Endodermal cell (in vitro differentiated cells): Measurements from ENCODE around the gene BDH2. TPM values are rescaled to one million over a fixed set of nuclear protein-coding genes. Genes with fewer than 3 reads are reported as not detected.

ENCODE experiments used
- DNase-seq: peaks from one replicate; pipeline ENCODE4 v3.0.0-alpha.2; 2017
- H3K27ac ChIP-seq: 2 replicates; pipeline ENCODE4 v1.5.1; 2013; ENCODE audit warnings: mild to moderate bottlenecking, low read depth, low read length, moderate library complexity
- H3K27me3 ChIP-seq: 2 replicates; pipeline ENCODE4 v1.6.1; 2013; ENCODE audit warnings: mild to moderate bottlenecking, low read length, moderate library complexity; ENCODE audit not compliant: insufficient read depth, control insufficient read depth, poor library complexity, severe bottlenecking
- H3K36me3 ChIP-seq: 2 replicates; pipeline ENCODE4 v1.7.0; 2013; ENCODE audit warnings: mild to moderate bottlenecking, low read length, moderate library complexity; ENCODE audit not compliant: control insufficient read depth, insufficient read depth
- H3K4me1 ChIP-seq: one replicate; pipeline ENCODE4 v1.7.0; 2013; ENCODE audit warnings: low read length; ENCODE audit not compliant: control insufficient read depth, insufficient read depth
- H3K4me3 ChIP-seq: 2 replicates; pipeline ENCODE4 v1.5.1; 2013; ENCODE audit warnings: mild to moderate bottlenecking, low read length, moderate library complexity
- H3K9ac ChIP-seq: 2 replicates; pipeline ENCODE4 v1.6.1; 2013; ENCODE audit warnings: mild to moderate bottlenecking, low read length, moderate library complexity; ENCODE audit not compliant: poor library complexity, severe bottlenecking; ENCODE audit errors: extremely low read depth
- H3K9me3 ChIP-seq: 2 replicates; pipeline ENCODE4 v1.6.1; 2013; ENCODE audit warnings: mild to moderate bottlenecking, low read length, moderate library complexity; ENCODE audit not compliant: control insufficient read depth
- H3K27ac Mint-ChIP-seq: 2 replicates; pipeline ENCODE4 v1.8.0; 2020; ENCODE audit warnings: mixed read lengths
- H3K27me3 Mint-ChIP-seq: 2 replicates; pipeline ENCODE4 v1.8.0; 2021; ENCODE audit warnings: mild to moderate bottlenecking, mixed read lengths; ENCODE audit not compliant: insufficient read depth
- H3K36me3 Mint-ChIP-seq: 2 replicates; pipeline ENCODE4 v1.8.0; 2020; ENCODE audit warnings: low read depth, mixed read lengths
- H3K4me1 Mint-ChIP-seq: 2 replicates; pipeline ENCODE4 v1.8.0; 2020; ENCODE audit warnings: mixed read lengths
- H3K4me3 Mint-ChIP-seq: 2 replicates; pipeline ENCODE4 v1.8.0; 2020; ENCODE audit warnings: mild to moderate bottlenecking, moderate library complexity, mixed read lengths
- H3K9me3 Mint-ChIP-seq: 2 replicates; pipeline ENCODE4 v1.8.0; 2020; ENCODE audit warnings: mild to moderate bottlenecking, mixed read lengths
- CTCF ChIP-seq: fragments of 200-600 bp; sonication (generic); conservative IDR thresholded peaks from 2 replicates; pipeline ENCODE4 v1.5.0; 2021; ENCODE audit warnings: antibody characterized with exemption, mild to moderate bottlenecking
- WGBS, 2 experiments: methylation state at CpG; one replicate each; pipeline versions ENCODE4 v1.1.5 to v1.1.7; 2013; ENCODE audit warnings: missing lambda C conversion rate in 2 of 2, mixed read lengths in 1 of 2; ENCODE audit not compliant: insufficient coverage in 1 of 2, insufficient read length in 1 of 2; 5-methylcytosine and 5-hydroxymethylcytosine counted together
- total RNA-seq, 2 donors: library from RNA; stranded (reverse); fragmentation: NEBNext Ultra II Directional in 1 of 2; extraction: Animal tissue kit (Norgen Biotek cat#: 25700) in 1 of 2; gene quantifications; 2 replicates in 1 of 2; 3 replicates in 1 of 2; pipeline ENCODE4 v1.2.1, GENCODE V29; 2021

Gene BDH2
- total RNA-seq, 2 donors from 2014 or later: 36.1 to 46.4 TPM

GRCh38 chr4:103136671-103137445, 37.2 kb upstream of the BDH2 start:
- Mint-ChIP-seq H3K27me3 (no peaks in the 10 kb centered on the region), H3K36me3 (peaks cover 56% of the 10 kb centered on the region), H3K9me3 (no peaks in the 10 kb centered on the region), H3K27ac (no peak overlapping the region), H3K4me3 (no peak overlapping the region), H3K4me1 (no peaks in the 10 kb centered on the region)
- H3K27me3 ChIP-seq: no peaks in the 10 kb centered on the region
- no peaks in the 10 kb centered on the region for H3K4me1 ChIP-seq
- no peak overlapping the region for H3K27ac ChIP-seq
- WGBS, 2 experiments: 57 to 61% methylated on average over 1 of the region's 1 CpG
- H3K4me3 ChIP-seq: no peak overlapping the region
- no peak for TF ChIP-seq CTCF
- H3K36me3 ChIP-seq: peaks cover 71% of the 10 kb centered on the region
- H3K9ac ChIP-seq: no peak overlapping the region
- H3K9me3 ChIP-seq: no peaks in the 10 kb centered on the region
- no peak for DNase-seq

GRCh38 chr4:103129174-103129573, 29.5 kb upstream of the BDH2 start:
- no peak overlapping the region for H3K27ac Mint-ChIP-seq
- Histone ChIP-seq H3K4me3 (no peak overlapping the region), H3K9me3 (peaks cover 4% of the 10 kb centered on the region), H3K36me3 (peaks cover 44% of the 10 kb centered on the region), H3K9ac (no peak overlapping the region), H3K27me3 (no peaks in the 10 kb centered on the region), H3K4me1 (no peaks in the 10 kb centered on the region), H3K27ac (no peak overlapping the region)
- no peak for DNase-seq
- TF ChIP-seq CTCF: no peak
- H3K9me3 Mint-ChIP-seq: no peaks in the 10 kb centered on the region
- no peak overlapping the region for H3K4me3 Mint-ChIP-seq
- H3K27me3 Mint-ChIP-seq: no peaks in the 10 kb centered on the region
- 80 to 87% methylated on average over 3 to 8 of the region's 8 CpGs for WGBS, 2 experiments
- peaks cover 46% of the 10 kb centered on the region for H3K36me3 Mint-ChIP-seq
- H3K4me1 Mint-ChIP-seq: no peaks in the 10 kb centered on the region

GRCh38 chr4:103126126-103126525, 26.5 kb upstream of the BDH2 start:
- no peaks in the 10 kb centered on the region for H3K9me3 Mint-ChIP-seq
- H3K4me1 Mint-ChIP-seq: no peaks in the 10 kb centered on the region
- 90 to 100% methylated on average over 1 to 3 of the region's 3 CpGs for WGBS, 2 experiments
- peaks cover 46% of the 10 kb centered on the region for H3K36me3 Mint-ChIP-seq
- Histone ChIP-seq H3K4me3 (no peak overlapping the region), H3K9ac (no peak overlapping the region), H3K9me3 (peaks cover 4% of the 10 kb centered on the region), H3K27me3 (no peaks in the 10 kb centered on the region), H3K27ac (no peak overlapping the region), H3K4me1 (no peaks in the 10 kb centered on the region), H3K36me3 (peaks cover 42% of the 10 kb centered on the region)
- H3K27me3 Mint-ChIP-seq: no peaks in the 10 kb centered on the region
- H3K27ac Mint-ChIP-seq: peak overlapping the region; percentile 23
- H3K4me3 Mint-ChIP-seq: no peak overlapping the region
- TF ChIP-seq CTCF: no peak
- no peak for DNase-seq
